Activated CD4-positive, alpha-beta T cell treated with anti-CD3 and anti-CD28 coated beads, Interleukin-2, amount 50 U/mL, for 16 hours (primary cell): ENCODE results near the gene SLC39A1.

Experiments used
- DNase-seq: peaks from one replicate; pipeline ENCODE4 v3.0.0-alpha.2; 2020

Gene SLC39A1

GRCh38 chr1:153945795-153946621, 17.3 kb downstream of the SLC39A1 start:
- peak; percentile 83 for DNase-seq

DNA sequence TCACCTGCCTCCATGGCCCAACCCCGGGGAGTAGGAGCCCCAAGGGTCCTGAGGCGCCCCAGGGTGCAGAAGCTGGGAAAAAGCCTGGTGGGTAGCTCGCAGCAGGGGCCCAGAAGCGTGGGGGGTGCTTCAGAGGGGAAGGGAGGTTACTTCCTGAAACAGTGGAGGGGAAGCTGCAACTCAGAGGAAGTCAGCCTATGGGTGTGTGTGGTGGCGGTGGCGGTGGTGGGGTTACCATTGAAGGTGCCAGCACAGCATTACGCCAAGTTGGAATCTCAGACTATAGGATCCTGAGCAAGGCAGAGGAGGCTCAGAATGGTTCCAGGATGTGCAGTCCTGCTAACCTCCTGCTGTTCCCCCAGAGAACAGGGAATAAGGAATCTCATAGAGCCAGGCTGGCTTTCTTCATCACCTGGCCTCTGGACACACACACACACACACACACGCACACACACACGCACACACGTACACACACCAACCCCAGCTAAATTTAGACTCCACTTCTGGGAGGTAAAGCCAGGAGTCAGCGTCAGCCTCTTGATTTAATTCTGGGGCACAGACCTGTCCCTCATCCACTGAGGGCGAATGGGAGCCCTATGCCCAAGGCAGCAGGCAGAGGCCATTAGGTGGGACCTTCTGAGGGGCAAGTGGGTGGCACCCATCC, 18.1 kb downstream of the SLC39A1 start:
- DNase-seq = peak; percentile 83

GRCh38 chr1:153944827-153945117, 18.6 kb downstream of the SLC39A1 start:
- DNase-seq = no peak

- DNase-seq = no peak
Measured at GRCh38 chr1:153944005-153944826, 19.1 kb downstream of the SLC39A1 start.

- DNase-seq = no peak
Measured at GRCh38 chr1:153942766-153943549, 20.4 kb downstream of the SLC39A1 start.

DNA sequence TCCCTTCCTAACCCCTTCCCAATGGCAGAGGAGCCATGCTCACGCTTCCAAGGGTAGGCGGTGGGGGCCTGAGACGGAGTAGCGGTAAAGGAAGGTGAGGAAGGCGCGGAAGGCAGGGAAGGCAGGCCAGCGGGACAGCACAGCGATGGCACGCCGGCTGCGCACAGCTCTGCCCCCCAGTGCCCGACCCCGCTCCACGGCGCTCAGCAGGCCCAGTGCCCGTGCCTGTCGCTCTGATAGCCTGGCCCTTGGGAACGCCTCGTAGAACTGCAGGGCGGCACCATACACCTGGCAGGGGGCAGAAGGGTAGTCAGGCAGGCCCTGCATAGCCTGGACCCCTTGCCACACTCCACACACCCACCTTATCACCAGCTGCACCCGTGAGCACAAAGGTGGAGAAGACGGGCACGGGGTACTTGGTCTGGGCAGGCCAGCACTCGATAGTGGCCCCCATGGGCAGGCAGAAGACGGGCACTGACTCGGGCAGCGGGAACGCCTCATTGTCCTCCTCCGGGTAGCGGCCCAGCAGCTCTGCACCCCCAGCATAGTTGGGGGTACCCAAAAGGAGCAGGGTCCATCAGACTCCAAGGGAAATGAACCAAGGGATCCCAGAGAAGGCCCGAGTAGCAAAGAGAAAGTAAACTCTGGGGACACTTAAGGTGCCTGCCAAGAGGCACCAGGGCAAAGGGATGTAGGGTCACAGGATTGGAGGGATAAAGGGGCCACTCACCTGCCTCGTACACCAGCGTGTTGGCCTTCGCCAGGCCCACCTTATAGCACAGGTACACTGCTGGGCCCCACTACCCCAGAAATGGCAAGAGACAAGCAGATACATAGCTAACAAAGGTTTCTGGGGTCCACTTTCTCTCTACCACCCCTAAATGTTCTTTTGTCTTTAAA, 21.3 kb downstream of the SLC39A1 start:
- no peak for DNase-seq

DNA sequence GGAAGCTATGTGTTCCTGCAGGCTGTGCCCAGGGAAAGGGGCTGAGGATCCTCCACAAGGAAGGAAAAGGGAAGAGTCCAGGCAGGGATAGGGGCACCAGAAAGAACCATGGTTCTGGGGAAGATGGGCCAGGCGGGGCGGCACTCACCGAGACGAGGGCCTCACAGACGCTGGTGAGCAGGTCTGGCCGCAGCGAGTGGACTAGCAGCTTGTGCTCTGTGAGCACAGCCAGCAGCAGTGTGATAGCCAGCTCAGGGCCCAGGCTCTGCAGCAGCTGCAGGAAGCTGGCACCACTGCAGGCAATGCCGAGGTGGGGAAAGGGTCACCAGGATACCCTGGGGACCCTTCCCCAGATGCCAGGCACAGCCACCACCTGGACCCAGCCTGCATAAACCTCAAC, 22.6 kb downstream of the SLC39A1 start:
- no peak for DNase-seq

GRCh38 chr1:153939476-153939875, 23.9 kb downstream of the SLC39A1 start:
- no peak for DNase-seq

GRCh38 chr1:153938996-153939395, 24.3 kb downstream of the SLC39A1 start:
- no peak for DNase-seq

GRCh38 chr1:153937331-153937730, 26.0 kb downstream of the SLC39A1 start:
- no peak for DNase-seq

GRCh38 chr1:153936011-153936802, 27.1 kb downstream of the SLC39A1 start:
- no peak for DNase-seq

DNA sequence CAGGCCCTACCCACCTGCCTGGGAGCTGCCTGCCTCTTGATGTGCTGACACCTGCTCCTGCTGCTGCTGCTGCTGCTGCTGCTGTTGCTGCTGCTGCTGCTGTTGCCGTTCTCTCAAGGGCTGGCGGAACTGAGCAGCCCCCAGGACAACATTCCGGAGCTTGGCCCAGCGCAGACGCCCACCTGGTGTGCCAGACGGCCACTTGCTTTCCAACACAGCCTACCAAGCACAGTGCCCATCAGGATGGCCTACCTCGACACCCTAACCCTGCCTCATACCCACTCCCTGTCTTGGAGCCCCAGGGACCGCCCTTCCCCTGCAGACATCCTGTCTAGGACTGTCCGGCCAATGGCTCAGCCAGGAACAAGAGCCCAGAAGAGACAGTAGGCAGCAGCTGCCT, 28.6 kb downstream of the SLC39A1 start:
- no peak for DNase-seq

GRCh38 chr1:153933955-153934354, 29.4 kb downstream of the SLC39A1 start:
- no peak for DNase-seq

- no peak for DNase-seq
Measured at GRCh38 chr1:153933430-153933829, 29.9 kb downstream of the SLC39A1 start.

DNA sequence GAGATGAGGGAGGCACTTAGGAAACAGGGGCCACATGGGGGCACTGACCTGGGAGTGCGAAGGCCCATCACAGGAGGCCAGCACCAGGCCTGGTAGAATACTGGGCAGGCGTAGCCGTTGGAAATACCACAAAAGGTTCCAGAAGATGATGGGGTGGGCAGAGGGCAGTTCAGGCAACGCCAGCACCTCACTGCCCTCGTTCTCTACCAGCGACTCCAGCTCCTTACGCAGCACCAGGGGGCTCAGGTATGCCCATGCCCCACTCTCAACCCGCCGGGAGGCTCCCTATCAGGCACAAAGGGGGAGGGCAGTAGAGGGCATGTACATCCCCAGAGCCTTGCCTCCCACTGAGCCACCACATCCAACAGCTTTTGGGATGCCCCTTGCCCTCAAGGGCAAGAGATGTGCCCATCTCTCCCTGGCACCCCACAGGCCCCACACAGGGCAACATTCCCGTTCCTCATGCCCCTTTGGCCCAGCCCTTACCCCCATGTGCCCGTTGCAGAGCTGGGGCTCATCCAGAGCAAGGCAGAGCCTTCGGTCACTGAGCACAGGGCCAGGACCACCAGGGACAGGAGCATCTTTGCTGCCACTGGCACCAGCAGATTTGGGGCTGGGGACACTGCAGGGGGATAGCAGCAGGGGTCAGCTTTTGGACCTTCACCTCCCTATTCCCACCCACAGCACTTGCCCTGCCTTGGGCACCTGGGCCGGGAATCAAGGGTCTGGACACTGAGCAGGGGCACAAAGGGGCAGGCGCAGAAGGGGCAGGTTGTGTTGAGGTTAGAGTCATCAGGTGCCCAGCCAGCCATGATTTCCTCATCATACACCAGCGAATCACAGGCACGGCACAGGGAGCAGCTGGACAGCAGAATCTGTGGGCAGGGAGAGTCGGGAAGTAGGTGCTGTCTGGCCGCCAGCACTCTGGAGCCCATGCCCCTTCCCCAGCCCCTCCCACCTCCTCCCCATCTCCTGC, 30.9 kb downstream of the SLC39A1 start:
- no peak for DNase-seq

DNA sequence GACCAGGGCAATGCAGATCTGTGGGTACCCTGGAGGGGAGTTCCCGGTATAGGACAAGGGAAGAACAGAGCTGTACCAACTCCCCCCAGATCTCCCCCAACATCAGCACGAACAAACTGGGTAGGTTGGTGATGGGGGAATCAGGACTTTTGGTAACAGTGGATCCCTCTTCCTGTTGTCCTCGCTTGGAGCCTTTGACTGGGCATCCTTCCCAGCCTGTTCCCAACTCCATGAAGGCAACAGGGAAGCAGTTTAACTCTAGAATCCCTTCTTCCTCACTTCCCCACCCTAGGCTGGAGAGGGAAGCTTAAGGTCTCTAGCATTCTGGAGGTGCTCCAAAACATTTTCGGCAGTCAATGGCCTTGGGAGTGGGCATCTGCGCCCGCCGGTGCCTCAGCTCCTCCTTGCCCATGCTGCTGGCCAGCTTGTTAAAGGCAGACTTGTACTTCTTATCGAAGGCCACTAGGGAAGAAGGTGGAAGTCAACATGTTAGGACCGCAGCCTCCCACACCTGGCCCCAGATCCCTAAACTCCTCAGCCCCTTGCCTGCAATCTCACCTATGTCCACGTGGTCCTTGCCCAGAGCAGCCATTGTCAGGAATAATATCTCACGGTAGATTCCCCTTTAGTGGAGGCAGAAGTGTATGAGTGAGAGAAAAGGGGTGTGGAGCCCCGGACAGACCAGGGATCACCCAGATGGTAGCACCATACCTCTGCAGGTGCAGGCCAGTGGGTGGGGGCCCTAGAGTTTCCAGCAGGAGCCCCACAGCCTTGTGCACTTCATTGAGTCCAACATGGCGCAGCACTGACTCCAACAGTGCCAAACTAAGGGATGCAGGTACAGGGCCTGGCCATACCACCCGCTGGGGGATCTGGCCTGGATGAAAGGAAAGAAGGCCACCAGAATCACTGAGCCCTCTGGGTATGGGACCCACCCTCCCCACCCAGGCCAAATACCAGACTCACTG, 33.1 kb downstream of the SLC39A1 start:
- no peak for DNase-seq

- DNase-seq = no peak
Measured at GRCh38 chr1:153929426-153929825, 33.9 kb downstream of the SLC39A1 start.

DNA sequence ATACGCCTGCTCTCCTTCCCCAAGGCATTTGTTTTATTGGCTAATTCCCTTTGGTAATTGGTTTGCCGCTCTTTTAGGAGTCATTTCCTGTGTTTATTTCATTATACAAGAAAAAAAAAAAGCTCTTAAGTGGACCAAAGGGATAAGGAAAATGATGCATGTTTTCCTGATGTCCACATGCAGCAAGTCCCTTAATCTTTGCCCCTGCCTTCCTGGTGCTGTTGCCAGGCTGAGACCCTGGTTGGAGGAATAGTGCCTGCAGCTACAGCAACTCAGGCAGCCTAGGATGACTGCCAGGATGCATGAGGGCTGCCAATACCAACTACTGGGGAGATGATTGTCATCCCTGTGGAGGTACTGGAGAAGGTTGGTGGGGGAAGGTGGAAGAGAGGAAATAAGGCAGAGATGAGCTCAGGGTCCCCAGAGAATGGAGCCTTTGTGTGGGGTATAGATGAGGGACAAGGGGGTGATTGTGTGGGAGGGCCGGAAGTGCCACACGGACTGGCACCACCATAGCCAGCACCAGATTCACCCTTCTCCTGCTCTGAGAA, 34.5 kb downstream of the SLC39A1 start:
- no peak for DNase-seq
